Stimulated activated CD4-positive, alpha-beta T cell treated with anti-CD3 and anti-CD28 coated beads, Interleukin-2, amount 100 ng/mL, for 4 hours (primary cell): Measurements from ENCODE around the gene DDX5.
"Not testable (repeated sequence)": the region's sequence is repeated elsewhere in the genome, so short reads cannot be mapped to it uniquely, and the experiment has no call there.

Source experiments
- DNase-seq: peaks from one replicate; pipeline ENCODE4 v3.0.0-alpha.2; 2020; ENCODE audit warnings: low read depth

Gene DDX5

DNA sequence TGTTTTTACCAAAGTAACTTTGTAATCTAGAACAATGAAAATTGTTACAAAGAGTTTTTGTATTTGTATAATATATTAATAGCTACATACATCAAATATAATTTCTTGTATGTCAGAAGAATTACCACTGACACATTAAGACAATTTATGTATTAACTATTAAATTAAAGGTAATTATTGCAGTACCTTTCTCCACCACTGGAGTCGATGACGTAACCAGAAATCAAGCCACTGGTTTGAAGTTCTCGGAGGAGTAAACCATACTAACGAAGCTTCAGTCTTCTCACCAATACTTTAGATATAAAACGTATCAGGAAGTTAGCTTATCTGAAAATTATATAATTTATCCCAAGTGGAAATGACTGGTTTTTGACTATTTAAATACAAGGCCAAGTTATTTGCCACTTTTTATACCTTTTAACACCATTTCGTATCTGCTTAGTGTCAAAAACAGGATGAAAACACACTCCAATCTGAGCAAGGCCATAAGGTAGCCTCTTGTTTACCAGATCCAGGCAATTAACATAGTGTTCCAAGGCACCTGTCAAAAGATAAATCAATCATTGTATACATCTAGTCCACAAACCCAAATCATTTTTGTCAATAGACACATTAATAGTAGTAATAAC is 13.5 kb downstream of the DDX5 start:
- no peak for DNase-seq

DNA sequence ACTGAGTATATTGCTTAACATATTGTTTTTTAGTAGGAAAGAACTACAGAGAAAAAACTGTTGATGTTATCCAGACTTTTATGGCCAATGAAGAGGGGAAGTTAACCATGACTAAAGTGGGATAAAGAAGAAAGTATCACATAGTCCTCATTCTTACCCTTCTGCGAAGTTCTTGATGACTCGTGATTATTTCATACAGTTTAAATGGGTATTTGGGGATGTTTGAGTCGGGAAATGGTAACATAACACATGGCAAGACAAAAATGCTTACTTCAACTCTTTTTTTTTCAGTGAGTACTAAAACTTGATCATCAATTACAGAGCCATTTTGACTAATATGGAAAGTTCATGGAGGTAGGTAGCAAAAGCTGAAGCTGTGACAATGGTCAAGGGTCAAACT is 14.1 kb downstream of the DDX5 start:
- no peak for DNase-seq

DNA sequence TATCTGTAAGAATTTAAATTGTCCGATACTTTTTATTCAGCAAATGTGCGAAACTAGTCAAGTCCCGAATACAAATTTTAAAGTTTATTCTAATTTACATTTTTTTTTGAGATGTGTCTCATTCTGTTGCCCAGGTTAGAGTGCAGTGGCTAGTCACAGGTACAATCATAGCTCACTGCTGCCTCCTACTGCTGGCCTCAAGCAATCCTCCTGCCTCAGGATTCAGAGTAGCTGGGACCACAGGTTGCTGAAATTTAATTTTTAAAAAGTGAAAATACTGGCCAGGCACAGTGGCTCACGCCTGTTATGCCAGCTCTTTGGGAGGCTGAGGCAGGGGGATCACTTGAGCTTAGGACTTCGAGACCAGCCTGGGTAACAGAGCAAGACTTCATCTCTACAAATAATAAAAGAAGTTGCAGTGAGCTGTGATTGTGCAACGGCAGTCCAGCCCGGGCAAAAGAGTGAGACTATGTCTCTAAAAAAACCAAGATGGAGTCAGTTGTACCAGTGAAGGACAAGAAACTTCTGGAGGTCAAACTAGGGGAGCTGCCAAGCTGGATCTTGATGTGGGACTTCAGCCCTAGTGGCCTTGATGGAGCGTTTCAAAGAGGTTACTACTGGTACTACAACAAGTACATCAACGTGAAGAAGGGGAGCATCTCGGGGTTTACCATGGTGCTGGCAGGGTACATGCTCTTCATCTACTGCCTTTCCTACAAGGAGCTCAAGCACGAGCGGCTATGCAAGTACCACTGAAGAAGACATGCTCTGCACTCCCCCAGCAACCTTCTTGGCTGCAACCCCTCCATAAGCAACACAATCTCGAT is 14.8 kb downstream of the DDX5 start:
- no peak for DNase-seq

DNA sequence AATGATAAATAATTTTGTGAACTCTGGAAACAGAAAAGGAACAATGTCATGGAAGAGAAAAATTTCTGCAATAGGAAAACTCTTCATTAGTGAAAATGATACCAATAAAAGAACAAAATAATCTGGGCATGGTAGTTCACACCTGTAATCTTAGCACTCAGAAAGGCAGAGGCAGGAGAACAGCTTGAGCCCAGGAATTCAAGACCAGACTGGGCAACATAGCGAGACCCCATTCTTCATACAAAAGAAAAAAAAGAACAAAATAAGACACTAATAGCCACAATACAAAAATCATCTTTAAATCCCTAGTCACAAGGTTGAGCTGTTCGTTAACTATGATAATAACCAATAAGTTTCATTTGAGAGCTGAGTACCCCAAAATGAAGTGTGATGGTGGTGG is 17.8 kb downstream of the DDX5 start:
- no peak for DNase-seq

DNA sequence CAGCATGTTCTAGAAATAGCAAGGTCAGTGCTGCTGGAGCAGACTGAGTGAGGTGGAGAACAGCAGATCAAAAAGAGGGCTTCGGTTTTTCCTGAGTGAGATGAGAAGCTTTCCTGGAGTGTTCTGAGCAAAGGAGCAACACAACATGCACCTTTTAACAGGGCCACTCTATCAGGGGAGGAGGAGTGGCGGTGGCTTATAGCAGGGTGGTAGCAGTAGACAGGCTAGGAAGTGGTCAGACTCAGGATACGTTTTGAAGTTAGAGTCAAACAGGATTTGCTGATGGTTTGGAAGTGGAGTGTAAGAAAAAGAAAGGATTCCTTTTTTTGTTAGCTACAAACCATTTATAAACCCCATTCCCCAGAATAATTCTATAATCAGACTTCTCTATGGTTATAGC is 21.7 kb downstream of the DDX5 start:
- DNase-seq: no peak

DNA sequence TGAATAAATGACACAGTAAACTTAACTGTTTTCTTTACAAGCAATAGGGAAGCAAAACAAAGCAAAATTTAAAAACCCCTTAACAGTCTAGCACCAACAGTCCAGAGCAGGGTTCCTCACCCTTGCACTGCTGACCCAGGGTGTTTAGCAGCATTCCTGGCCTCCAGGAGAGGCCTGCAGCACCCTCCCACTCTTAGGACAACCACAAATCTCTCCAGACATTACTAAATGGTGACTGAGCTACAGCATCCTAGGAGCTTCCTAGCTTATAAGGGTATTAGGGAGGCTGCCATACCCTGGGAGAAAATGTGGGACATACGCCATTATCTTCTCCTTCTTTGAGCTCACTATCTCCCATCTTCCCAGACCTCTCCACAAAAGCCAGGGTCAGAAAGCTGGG is 25.1 kb downstream of the DDX5 start:
- no peak for DNase-seq

DNA sequence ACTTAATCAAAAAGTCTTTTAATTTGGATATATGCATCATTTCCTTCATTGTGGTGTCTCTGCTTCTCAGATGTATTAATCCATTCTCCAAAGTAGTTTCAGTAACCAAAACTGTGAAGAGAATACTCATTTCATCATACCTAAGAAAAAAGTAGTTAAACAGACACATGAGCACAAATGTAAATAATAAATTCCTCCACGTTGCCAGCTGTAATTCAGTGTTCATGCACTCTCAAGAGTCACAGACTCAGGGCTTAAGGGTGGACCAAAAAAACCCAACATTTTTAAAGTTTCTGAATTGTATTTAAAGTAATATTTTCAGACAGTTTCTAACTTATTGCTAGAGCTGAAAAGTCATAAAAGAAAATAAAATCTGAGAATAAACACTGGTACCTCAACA is 28.2 kb downstream of the DDX5 start:
- DNase-seq: no peak

DNA sequence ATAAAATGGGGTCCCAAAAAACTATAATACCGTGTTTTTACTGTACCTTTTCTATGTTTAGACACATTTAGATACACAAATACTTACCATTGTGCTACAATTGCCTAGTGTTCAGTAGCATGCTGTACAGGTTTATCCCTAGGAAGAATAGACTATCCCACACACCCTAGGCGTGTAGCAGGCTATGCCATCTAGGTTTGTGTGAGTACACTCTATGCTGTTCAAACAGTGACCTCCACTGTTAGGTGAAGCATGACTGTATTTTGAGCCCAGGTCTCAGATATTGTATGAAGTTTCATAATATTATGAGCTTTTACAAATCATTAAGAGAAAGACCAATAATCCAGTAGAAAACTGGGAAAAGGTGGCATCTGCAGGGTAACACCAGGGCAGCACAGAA is 33.5 kb downstream of the DDX5 start:
- DNase-seq: no peak

DNA sequence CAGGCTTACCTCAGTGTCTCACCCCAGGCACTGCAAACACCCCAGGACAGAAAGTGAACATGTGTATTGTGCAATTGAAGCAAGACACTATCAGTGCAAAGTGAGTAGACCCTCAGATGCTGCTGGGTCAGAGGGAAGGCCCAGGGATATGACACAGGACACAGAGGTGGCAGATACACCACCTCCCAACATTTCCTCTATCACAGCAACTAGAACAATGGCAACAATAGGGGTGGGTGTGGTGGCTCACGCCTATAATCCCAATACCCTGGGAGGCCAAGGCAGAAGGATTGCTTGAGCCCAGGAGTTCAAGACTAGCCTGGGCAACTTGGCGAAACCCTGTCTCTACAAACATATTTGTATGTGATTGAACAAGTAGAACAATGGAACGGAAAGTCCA is 34.6 kb downstream of the DDX5 start:
- DNase-seq: no peak

DNA sequence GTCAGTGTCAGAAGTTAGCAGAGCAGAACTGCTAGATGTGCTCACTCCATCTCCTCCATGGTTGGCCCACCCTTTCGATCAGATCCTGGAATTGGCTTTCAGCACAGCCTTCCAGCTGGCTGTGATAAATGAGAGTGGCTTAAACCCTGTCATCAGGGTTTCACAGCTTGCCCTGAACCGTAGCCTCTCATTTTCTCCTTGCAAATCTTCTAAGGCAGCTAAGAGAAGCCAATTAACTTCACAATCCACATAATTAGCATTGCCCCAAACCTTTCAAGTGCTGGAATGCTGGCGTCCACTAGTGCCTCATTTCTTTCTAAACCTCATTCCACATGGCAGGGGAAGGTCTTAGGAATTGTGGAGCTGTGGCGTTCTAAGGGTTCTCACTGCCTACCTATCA is 35.5 kb downstream of the DDX5 start:
- DNase-seq: no peak

DNA sequence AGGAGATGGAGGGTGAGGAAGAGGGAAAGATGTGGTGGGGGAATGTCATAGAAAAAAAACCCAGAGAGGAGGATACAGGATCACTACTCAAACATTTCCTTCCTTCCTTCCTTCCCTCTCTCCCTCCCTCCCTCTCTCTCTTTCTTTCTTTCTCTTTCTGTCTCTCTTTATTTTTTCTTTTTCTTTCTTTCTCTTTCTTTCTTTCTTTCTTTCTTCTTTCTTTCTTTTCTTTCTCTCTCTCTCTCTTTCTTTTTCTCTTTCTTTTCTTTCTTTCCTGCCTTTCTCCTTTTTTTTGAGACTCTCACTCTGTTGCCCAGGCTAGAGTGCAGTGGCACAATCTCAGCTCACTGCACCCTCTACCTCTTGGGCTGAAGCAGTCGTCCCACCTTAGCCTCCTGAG is 39.3 kb downstream of the DDX5 start:
- DNase-seq: not testable (repeated sequence)

DNA sequence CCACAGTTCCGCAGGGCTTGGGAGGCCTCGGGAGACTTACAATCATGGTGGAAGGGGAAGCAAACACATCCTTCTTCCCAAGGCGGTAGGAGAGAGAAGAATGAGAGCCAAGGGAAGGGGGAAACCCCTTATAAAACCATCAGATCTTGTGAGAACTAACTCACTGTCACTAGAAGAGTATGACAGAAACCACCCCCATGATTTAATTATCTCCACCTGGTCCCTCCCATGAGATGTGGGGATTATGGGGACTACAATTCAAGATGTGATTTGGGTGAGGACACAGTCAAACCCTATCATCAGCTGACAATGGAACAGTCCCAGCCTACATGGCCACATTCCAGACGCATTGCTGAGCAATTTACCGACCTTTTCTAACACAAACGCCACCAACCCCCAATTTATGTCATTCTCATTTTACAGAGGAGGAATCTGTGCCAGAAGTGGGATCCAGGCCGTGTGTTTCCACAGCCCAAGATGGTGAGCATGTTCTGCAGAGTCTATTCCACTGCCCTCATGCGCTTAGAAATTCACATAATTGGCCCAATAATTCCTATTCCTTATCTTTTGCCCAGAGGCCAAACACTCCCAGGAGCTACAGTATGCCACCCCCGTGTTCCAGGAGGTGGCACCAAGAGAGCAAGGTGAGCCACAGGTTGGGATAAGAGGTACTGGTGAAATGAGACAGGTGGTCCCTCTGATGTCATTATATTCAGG is 39.9 kb downstream of the DDX5 start:
- DNase-seq: no peak

DNA sequence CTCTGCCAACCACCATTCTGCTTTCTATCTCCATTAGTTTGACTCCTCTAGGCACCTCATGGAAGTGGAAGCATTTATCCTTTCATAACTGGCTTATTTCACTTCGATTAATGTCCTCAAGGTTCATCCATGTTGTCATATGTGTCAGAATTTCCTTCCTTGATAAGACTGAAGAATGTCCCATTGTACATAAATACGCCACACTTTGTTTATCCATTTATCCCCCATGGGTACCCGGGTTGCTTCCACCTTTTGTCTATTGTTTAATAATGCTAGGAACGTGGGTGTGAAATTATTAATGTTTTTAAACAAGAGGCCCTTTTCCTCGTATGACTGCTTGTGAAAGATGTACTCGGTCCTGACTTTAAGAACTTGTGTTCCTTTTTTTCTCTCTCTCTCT is 44.3 kb downstream of the DDX5 start:
- no peak for DNase-seq

DNA sequence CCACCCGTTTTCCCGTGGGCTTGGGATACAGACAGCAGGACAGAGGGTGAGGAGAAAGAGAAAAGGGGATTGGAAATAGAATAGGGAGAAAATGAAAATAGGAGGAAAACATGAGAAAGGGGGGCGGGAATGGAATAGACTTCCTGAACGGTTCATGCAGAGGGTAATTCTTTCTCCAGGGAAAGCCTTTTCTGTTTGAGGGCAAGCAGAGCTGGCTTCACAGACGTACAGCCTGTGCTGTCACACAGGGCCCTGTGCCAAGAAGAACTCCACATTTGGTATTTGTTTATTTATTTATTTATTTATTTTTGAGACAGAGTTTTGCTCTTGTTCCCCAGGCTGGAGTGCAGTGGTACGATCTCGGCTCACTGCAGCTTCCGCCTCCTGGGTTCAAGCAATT is 45.1 kb downstream of the DDX5 start:
- no peak for DNase-seq

DNA sequence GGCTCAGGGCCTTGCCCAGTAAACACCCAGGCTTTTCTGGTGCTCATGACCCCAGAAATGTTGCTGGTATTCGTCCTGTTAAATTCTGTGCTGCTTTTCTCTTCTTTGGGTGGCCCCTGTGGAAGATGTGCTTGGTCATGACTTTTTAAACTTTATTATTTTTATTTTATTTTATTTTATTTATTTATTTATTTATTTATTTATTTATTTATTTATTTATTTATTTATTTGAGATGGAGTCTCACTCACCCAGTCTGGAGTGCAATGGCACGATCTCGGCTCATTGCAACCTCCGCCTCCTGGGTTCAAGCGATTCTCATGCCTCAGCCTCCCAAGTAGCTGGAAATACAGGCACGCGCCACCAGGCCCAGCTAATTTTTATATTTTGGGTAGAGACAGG is 46.3 kb downstream of the DDX5 start:
- not testable (repeated sequence) for DNase-seq

DNA sequence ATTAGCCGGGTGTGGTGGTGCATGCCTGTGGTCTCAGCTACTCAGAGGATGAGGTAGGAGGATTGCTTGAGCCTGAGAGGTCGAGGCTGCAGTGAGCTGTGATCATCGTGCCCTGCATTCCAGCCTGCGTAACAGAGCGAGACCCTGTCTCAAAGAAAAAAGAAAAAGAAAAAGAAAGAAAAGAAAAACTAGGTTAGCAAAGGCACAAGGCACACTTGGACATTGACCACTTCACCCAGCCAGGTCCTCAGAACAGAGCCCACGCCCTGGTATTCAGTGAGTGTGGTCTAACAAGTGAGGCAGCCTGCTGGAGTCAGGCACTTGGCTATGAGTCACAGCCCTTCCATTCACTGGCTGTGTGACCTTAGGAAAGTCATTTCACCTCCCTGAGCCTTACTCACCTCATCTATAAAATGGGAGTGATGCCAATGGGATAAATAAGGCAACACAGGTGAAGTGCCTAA is 46.8 kb downstream of the DDX5 start:
- DNase-seq: no peak

DNA sequence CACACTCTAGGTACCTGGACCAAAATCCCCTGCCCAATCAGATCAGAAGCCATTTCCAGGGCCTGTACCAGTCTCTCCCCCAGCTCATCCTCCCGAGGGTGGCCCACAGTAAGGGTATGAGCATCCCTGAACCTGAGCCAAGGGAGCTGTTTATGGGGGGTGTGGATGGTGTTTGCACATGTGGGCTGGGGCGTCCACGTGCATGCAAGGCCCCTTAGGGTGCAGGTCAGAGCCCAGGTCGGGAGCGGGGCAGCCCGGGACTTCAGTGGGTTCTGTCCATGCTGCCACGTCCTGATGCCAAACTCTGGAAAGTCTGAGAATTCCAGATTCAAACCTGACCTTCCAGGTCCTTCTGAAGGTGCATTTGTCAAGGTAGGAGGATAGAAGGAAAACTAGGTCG is 47.3 kb downstream of the DDX5 start:
- DNase-seq: no peak

DNA sequence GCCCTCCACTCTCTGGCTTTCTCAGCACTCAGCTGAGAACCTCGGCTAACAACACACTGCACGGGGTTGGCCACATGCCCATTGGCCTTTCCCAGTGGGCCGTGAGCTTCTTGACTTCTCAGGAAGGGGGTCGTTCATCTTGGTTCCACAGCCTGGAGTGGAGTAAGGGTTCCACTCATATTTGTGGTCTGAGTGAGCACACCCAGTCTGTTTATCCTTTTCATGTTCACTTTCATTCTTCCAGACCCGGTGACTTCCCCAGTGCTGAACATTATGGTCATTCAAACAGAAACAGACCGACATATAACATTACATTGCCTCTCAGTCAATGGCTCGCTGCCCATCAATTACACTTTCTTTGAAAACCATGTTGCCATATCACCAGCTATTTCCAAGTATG is 48.9 kb downstream of the DDX5 start:
- no peak for DNase-seq

DNA sequence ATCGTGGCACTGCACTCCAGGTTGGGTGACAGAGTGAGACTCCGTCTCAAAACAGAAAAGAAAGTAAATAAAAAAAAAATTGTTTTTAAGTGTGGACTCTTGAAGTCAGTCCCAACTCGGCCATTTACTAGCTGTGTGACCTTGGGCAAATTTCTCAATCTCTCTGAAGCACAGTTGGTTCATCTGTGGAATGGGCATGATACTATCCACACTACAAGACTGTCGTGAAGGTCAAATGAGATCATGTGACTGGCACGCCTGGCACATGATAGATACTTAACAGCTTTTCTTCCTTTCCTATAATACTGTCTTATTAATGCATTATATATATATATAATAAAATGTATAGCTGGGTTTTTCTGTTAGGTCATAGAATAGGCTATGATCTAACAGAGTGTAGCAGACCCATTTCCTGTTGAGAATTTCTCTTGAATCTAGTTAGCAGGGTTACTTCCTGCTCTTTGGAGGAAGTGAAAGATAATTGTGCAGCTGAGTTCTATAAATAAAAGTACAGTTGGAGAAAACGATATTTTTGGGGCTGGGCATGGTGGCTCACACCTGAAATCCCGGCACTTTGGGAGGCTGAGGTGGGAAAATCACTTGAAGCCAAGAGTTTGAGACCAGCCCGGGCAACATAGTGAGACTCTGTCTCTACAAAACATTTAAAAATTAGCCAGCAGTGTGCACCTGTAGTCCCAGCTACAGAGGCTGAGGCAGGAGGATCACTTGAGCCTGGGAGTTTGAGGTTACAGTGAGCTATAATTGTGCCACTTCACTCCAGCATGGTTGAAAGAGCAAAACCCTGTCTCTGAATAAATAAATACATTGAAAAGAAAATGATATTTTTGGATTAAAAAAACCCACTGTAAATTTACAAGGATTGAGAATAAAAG is 49.9 kb downstream of the DDX5 start:
- DNase-seq: no peak

DNA sequence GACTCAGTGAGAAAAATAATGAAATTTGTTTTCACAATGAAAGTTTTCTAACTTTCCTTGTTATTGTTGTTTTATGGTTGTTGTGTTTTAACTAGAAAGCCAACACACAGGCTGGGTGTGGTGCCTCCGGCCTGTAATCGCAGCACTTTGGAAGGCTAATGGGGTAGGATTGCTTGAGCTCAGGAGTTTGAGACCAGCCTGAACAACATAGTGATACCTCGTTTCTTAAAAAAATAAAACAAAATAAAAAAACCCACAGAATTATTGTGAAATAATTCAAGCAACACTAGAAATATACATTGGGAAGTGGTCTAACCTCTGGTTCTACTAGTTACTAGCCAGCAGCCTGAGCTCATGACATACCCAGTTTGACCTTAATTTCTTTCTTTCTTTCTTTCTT is 56.5 kb downstream of the DDX5 start:
- DNase-seq: no peak

DNA sequence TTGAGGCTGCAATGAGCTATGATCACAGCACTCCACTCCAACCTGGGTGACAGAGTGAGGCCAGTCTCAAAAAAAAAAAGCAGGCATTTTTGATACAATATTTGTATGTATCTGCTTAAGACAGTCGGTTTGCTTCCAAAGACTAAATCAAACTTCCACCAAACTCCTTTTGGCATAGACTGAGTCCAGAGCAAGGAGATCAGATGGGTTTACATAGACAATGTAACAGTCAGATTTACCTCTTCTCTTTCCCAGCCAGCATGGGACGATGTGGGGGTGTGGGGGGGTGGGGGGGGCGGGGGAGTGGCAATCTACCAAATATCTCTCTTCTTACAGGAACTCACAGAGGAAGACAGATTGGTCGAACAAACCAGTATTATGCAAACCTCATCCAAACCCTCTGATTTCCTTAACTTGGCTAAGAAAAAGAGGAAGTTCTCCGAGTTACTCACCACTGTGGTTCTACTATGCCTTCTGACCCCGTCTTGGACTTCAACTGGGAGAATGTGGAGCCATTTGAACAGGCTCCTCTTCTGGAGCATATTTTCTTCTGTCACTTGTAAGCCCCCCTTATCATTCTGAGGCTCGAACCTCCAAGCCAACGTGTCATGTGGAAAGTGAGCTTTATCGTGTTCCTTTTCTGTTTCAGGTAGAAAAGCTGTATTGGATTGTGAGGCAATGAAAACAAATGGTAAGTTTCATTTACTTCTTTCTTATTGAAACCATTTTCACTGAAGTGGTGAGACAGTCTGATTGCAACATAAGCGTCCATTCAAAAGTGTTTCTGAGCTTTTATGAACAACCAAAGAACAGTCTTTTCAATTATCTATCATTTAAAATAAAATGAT is 57.2 kb downstream of the DDX5 start, which contains the start of gene MILR1:
Gene MILR1, plus strand, starts transcription at position 451 of the 848 bp plus-strand sequence. Its CDS starts 54 bp downstream, at position 505.
- no peak for DNase-seq
